HG02973 (cell line): ENCODE data around the gene FRS3.
A peak's percentile ranks its signal among the peaks of the same experiment; 100 is the strongest.
"Not testable (repeated sequence)": the region's sequence is repeated elsewhere in the genome, so short reads cannot be mapped to it uniquely, and the experiment has no call there.

Source experiments
- ATAC-seq: cut with Tn5 transposase; IDR thresholded peaks from one replicate; pipeline ENCODE4 v1.9.1; 2021; ENCODE audit warnings: moderate library complexity; ENCODE audit not compliant: unreplicated experiment

The FRS3 gene

DNA sequence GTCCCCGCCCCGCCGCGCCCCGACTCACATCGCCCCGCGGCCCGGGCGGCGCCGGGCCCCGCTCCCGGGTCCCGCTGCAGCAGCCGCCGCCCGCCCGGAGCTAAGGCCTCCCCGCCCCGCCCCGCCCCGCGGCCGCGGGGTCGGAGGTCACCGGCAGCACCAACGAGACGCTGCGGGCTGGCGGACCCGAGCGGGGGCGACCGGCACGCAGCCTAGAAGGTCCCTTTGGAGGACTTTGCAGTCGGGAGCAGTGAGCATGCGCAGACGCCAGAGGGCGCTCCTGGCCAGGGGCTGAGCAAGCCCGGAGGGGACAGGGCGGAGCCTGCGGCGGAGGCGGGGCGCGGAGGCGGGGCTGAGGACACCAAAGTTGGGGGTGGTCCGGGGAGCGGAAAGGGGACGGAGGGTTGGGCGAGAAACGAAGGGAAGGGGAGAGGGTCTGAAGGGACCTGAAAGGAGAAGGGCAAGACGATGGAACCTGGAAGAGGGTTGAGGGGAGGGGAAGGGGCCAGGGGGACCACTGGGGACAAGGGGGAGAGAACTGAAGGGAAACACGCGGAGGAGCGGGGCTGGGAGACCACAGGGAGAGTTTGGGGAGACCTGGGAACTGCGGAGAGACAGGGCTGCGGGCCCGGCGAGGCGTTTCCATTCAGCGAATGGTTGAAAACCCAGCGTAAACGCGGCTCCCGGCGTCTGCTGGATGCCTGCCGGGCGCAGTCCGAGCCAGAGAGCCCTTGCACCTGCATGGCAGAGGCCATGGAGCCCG lies at the start of gene FRS3:
Gene FRS3, minus strand, starts transcription at position 113 of the 763 bp plus-strand sequence. CDS start 2,913 bp downstream, outside the sequence.
- ATAC-seq: peak; percentile 78

DNA sequence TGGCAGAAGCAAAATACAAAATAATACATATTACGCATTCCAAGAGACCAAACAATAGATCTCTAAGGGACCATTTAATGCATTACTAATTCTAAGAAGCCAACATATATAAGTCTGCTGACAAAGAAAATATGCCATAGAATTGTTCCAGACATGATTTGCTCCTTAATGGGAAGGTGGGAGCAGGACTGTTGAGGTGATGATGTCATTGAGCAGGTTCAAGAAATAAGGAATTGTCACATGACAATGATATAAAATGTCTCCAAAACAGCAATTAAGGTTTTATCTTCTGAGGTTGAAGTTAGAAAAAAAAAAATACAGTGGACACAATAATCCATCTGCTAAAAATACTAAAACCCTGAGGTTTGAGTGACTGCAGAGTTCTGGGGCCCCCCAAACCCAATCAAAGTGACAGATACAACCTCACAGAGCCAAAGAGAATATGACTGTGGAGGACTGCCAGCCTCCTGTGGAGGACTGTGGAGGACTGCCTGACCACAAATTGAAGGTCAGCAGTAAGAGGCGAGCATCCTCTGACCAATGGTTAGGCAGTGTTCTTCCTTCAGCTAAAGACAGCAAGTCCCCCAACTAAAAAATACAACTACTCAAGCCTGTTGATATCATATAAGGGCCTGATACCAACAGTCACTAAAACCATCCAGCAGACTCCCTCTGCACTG lies 46.8 kb upstream of the FRS3 start:
- ATAC-seq: no peak

GRCh38 chr6:41824571-41825569 lies 45.2 kb upstream of the FRS3 start:
- ATAC-seq: no peak

DNA sequence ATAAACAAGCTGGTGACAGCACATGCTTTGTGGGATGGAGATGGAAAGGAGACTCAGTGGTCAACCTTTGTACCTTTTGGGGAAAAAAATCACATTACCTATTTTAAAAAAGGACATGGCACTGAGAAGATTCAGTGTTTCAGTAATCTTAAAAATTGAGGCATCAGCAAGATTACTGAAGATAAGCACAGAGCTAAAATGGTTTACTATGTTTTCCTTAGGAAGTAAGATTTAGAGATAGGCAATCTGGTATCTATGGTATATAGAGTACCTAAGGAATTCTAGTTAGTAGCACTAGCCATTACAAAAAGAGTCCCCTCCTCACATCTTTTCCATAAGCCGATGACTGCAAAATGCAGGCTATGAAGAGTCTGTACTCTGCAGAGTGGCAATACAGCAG lies 43.5 kb upstream of the FRS3 start:
- no peak for ATAC-seq

DNA sequence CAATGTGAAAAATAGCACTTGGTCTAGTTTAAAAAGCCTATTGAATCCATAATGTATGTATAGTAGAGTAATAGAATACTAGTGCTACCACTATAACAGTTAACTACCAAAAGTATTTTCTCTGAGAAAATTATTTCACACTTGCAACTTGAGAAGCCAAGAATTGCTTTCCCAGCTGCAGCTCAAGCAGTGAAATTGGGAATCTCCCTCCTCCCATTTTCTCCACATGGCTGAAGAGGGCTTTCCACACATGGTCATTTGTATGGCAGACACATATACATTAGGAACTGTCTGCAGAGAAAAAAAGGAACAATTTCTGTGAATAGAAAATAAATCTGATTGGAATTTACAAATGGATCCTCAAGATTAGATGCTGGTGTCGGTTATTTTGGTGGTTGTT lies 42.3 kb upstream of the FRS3 start:
- no peak for ATAC-seq

GRCh38 chr6:41821266-41821665 lies 41.6 kb upstream of the FRS3 start:
- ATAC-seq: no peak

GRCh38 chr6:41818271-41819054 lies 38.8 kb upstream of the FRS3 start:
- no peak for ATAC-seq

DNA sequence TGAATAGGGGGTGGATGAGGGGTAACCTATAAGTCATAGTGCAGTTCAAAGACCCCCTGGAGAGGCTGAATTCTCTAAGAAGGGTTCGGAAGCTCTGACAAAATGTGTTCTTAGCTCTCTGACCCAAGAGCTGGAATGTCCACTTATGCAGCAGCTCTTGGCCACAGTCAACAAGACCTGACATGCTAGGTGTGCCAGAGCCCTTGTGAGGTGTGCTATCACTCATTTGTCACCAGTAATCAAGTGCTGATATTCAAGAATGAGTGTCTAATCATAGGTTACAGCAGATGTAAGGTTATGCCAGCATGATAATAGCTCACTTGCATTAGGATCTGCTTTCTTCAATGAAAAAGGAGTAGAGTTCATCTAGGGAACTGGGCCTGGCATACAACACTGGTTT lies 35.9 kb upstream of the FRS3 start:
- ATAC-seq: no peak

DNA sequence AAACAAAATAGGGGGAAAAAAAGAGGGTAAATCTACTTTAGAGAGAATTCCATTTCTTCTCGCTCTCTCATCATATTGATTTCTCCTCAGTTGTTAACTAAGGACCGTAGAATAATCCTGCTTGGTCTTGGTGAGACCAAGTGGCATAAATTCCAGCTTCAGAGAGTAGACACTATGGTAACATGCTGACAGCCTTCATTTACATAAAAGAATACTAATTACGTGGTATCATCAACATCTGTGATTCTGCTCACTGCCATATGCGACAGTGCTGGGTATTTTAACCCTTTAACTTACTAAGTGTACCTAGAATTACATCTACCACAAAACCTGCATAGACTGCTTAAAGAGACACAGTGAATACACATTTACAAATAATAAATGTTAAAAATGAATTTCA lies 34.9 kb upstream of the FRS3 start:
- ATAC-seq: no peak

DNA sequence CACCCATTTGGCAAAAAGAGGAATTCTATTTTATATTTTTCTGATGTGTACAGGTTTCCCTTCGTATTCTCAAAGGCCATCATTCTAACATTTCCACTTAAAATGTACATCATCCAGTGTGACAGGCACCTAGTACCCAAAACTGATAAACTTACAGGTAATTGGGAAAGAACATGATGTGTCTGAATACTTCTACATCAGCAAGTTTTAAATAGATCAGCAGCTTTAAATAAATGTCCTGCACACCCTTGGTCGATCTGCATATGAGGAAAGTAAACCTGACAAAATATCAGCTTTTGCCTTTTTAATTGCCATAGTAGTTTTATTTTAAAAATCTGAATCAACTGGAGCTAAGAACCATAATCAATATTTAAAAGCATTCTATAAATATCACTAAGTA lies 34.3 kb upstream of the FRS3 start:
- no peak for ATAC-seq

GRCh38 chr6:41813469-41813868 lies 33.8 kb upstream of the FRS3 start:
- no peak for ATAC-seq

DNA sequence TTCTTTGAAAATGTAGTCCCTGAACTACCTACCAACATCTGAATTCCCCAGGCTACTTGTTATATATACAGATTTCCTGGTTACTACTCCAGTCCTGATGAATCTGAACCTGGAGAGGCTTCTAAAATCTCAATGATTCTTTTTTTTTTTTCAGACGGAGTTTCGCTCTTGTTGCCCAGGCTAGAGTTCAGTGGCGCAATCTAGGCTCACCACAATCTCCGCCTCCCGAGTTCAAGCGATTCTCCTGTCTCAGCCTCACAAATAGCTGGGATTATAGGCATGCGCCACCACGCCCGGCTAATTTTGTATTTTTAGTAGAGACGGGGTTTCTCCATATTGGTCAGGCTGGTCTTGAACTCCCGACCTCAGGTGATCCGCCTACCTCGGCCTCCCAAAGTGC lies 32.2 kb upstream of the FRS3 start:
- not testable (repeated sequence) for ATAC-seq

- ATAC-seq: no peak
Observed at GRCh38 chr6:41811095-41811494, 31.4 kb upstream of the FRS3 start.

GRCh38 chr6:41805830-41806774 lies 26.4 kb upstream of the FRS3 start:
- no peak for ATAC-seq

- no peak for ATAC-seq
Observed at GRCh38 chr6:41801380-41801779, 21.7 kb upstream of the FRS3 start.

GRCh38 chr6:41799559-41799911 lies 19.8 kb upstream of the FRS3 start:
- no peak for ATAC-seq

- ATAC-seq: no peak
Observed at GRCh38 chr6:41798901-41799558, 19.3 kb upstream of the FRS3 start.

GRCh38 chr6:41796474-41796873 lies 16.8 kb upstream of the FRS3 start:
- ATAC-seq: no peak

DNA sequence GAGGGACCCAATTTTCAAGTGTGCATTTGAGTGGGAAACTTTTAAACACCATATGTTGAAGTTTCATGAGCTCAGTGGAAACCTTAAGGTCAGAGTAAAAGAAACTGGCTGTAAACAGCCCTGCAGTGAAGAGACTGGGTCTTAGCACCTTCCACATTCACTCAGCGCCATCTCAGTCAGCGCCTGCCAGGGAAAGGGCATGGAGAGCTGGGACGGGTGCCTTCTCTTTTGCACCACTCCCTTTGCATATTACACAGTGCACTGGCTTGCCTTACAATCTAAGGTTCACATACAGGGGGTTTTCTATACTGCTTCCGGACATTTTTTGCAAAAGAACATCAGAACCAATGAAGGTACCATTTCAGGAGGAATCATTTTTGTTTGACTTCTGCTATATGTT lies 12.3 kb upstream of the FRS3 start:
- no peak for ATAC-seq
